Colonic mucosa (tissue), 4 donors: ENCODE results near the gene FYTTD1. TPM values are rescaled to one million over a fixed set of nuclear protein-coding genes. Genes with fewer than 3 reads are reported as not detected.

Experiments
- DNase-seq: peaks from one replicate; pipeline ENCODE4 v3.0.0-alpha.2; 2020
- H3K27ac ChIP-seq: fragments of 200-600 bp; one replicate; pipeline ENCODE4 v1.8.0; 2021
- H3K27me3 ChIP-seq: fragments of 200-600 bp; one replicate; pipeline ENCODE4 v1.8.0; 2021
- H3K36me3 ChIP-seq: fragments of 200-600 bp; one replicate; pipeline ENCODE4 v1.8.0; 2021
- H3K4me1 ChIP-seq: fragments of 200-600 bp; one replicate; pipeline ENCODE4 v1.8.0; 2021; ENCODE audit warnings: mild to moderate bottlenecking
- H3K4me3 ChIP-seq: fragments of 200-600 bp; one replicate; pipeline ENCODE4 v1.8.0; 2021
- H3K9ac ChIP-seq, 2 donors: one replicate each; pipeline ENCODE4 v1.7.0; 2013; ENCODE audit warnings: control low read depth in 2 of 2, low read depth in 2 of 2, low read length in 2 of 2
- H3K9me3 ChIP-seq: fragments of 200-600 bp; one replicate; pipeline ENCODE4 v1.8.0; 2021
- intact Hi-C: fragments of 100-400 bp; cut with DNase I; formaldehyde crosslinking; loops from one replicate; pipeline ENCODE4 v1.14.1; 2022
- total RNA-seq, 2 donors: library from RNA; stranded (reverse); fragmentation: NEBNext Ultra II Directional in 1 of 2; extraction: Animal tissue kit (Norgen Biotek cat#: 25700) in 1 of 2; gene quantifications; one replicate each; pipeline ENCODE4 v1.2.1, GENCODE V29; 2021
- TF ChIP-seq, protein P1 (sequence below): fragments of 200-600 bp; IDR thresholded peaks from one replicate; pipeline ENCODE4 v1.8.0; 2022; ENCODE audit warnings: antibody characterized with exemption, mild to moderate bottlenecking
- donor health status: healthy.
- donor health status: DM: no; HTN: no; CAD: no.
- donor health status: DM: no; HTN: no; CAD: no.

Gene FYTTD1
- total RNA-seq, 2 donors from 2014 or later, result 27.1 to 37.7 TPM

GRCh38 chr3:197711973-197712707 is 37.5 kb upstream of the FYTTD1 start:
- H3K4me1 ChIP-seq, result no peaks in the 10 kb centered on the region
- H3K9me3 ChIP-seq, result no peaks in the 10 kb centered on the region
- H3K27ac ChIP-seq, result peak overlapping the region; percentile 63
- H3K4me3 ChIP-seq, result no peak overlapping the region
- peak; percentile 75 for DNase-seq
- H3K9ac ChIP-seq, result peak overlapping the region; percentile 43 to 61
- H3K27me3 ChIP-seq, result no peaks in the 10 kb centered on the region
- TF ChIP-seq, protein P1, sequence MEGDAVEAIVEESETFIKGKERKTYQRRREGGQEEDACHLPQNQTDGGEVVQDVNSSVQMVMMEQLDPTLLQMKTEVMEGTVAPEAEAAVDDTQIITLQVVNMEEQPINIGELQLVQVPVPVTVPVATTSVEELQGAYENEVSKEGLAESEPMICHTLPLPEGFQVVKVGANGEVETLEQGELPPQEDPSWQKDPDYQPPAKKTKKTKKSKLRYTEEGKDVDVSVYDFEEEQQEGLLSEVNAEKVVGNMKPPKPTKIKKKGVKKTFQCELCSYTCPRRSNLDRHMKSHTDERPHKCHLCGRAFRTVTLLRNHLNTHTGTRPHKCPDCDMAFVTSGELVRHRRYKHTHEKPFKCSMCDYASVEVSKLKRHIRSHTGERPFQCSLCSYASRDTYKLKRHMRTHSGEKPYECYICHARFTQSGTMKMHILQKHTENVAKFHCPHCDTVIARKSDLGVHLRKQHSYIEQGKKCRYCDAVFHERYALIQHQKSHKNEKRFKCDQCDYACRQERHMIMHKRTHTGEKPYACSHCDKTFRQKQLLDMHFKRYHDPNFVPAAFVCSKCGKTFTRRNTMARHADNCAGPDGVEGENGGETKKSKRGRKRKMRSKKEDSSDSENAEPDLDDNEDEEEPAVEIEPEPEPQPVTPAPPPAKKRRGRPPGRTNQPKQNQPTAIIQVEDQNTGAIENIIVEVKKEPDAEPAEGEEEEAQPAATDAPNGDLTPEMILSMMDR, result no peak
- intact Hi-C loops, result no loop called here
- no peaks in the 10 kb centered on the region for H3K36me3 ChIP-seq

- Histone ChIP-seq H3K4me3 (no peak overlapping the region), H3K36me3 (no peaks in the 10 kb centered on the region), H3K9me3 (no peaks in the 10 kb centered on the region), H3K4me1 (no peaks in the 10 kb centered on the region), H3K9ac (no peak overlapping the region), H3K27ac (peak overlapping the region; percentile 63), H3K27me3 (no peaks in the 10 kb centered on the region)
- intact Hi-C loops, result no loop called here
- no peak for DNase-seq
- TF ChIP-seq, protein P1, result no peak
Measured at GRCh38 chr3:197713477-197713822, 36.2 kb upstream of the FYTTD1 start.

- Histone ChIP-seq H3K27ac (no peak overlapping the region), H3K36me3 (no peaks in the 10 kb centered on the region), H3K9ac (no peak overlapping the region), H3K4me1 (no peaks in the 10 kb centered on the region), H3K27me3 (no peaks in the 10 kb centered on the region), H3K9me3 (no peaks in the 10 kb centered on the region), H3K4me3 (no peak overlapping the region)
- TF ChIP-seq, protein P1, result no peak
- DNase-seq, result no peak
- intact Hi-C loops, result no loop called here
Measured at GRCh38 chr3:197714251-197714650, 35.4 kb upstream of the FYTTD1 start.

DNA sequence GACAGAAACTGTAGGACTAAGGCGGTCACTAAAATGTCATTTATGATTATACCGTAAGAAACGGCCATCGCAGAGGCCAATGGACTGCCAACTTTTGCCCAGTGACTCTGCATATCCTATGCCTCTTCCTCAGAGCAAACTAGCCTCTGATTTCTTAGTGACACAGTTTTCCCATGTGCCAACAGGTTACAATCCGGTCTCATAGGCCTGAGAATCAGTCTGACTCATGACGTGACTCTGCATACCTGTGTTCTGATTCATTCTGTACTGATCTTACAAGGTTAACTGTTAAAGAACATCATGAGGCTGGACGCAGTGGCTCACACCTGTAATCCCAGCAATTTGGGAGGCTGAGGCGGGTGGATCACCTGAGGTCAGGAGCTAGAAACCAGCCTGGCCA is 30.8 kb upstream of the FYTTD1 start:
- H3K36me3 ChIP-seq, result no peaks in the 10 kb centered on the region
- intact Hi-C loops, result no loop called here
- TF ChIP-seq, protein P1, result no peak
- no peak overlapping the region for H3K4me3 ChIP-seq
- no peak overlapping the region for H3K27ac ChIP-seq
- no peak for DNase-seq
- H3K4me1 ChIP-seq, result no peaks in the 10 kb centered on the region
- no peak overlapping the region for H3K9ac ChIP-seq
- H3K9me3 ChIP-seq, result no peaks in the 10 kb centered on the region
- no peaks in the 10 kb centered on the region for H3K27me3 ChIP-seq

GRCh38 chr3:197720694-197721093 is 29.0 kb upstream of the FYTTD1 start:
- H3K27me3 ChIP-seq, result no peaks in the 10 kb centered on the region
- TF ChIP-seq, protein P1, result no peak
- H3K4me1 ChIP-seq, result no peaks in the 10 kb centered on the region
- H3K9me3 ChIP-seq, result no peaks in the 10 kb centered on the region
- DNase-seq, result no peak
- no peak overlapping the region for H3K4me3 ChIP-seq
- intact Hi-C loops, result no loop called here
- H3K36me3 ChIP-seq, result no peaks in the 10 kb centered on the region
- no peak overlapping the region for H3K27ac ChIP-seq
- no peak overlapping the region for H3K9ac ChIP-seq
